Left ventricle myocardium inferior (tissue), 1 donor: ENCODE measurements around the gene PSMA3. TPM values are rescaled to one million over a fixed set of nuclear protein-coding genes. Genes with fewer than 3 reads are reported as not detected.

Source experiments
- DNase-seq: peaks from one replicate; pipeline ENCODE4 v3.0.0-alpha.2; 2020
- H3K27ac ChIP-seq: fragments of 200-600 bp; replicated peaks from 2 replicates; pipeline ENCODE4 v1.8.0; 2021
- H3K27me3 ChIP-seq: fragments of 200-600 bp; 2 replicates; pipeline ENCODE4 v1.8.0; 2021; ENCODE audit warnings: low read depth
- H3K36me3 ChIP-seq: fragments of 200-600 bp; 2 replicates; pipeline ENCODE4 v1.8.0; 2021
- H3K4me1 ChIP-seq: fragments of 200-600 bp; 2 replicates; pipeline ENCODE4 v1.8.0; 2021
- H3K4me3 ChIP-seq: fragments of 200-600 bp; 2 replicates; pipeline ENCODE4 v1.8.0; 2021; ENCODE audit warnings: mild to moderate bottlenecking, moderate library complexity
- H3K9me3 ChIP-seq: fragments of 200-600 bp; replicated peaks from 2 replicates; pipeline ENCODE4 v1.8.0; 2021
- intact Hi-C: fragments of 100-400 bp; cut with micrococcal nuclease; formaldehyde crosslinking; loops from one replicate; pipeline ENCODE4 v1.11.0; 2022
- total RNA-seq: library from RNA; stranded (reverse); fragmentation: NEBNext Ultra II Directional; extraction: Animal tissue kit (Norgen Biotek cat#: 25700); gene quantifications from one replicate; pipeline ENCODE4 v1.2.1, GENCODE V29; 2021
- TF ChIP-seq, protein P1 (sequence below): fragments of 200-600 bp; IDR thresholded peaks from 2 replicates; pipeline ENCODE4 v1.8.0; 2021; ENCODE audit warnings: antibody characterized with exemption, mild to moderate bottlenecking, borderline replicate concordance
- donor health status: DM: no; HTN: yes; CAD: no; lungs with severe emphysema.

PSMA3 gene
- total RNA-seq, 1 donor from 2014 or later = 161 TPM

DNA sequence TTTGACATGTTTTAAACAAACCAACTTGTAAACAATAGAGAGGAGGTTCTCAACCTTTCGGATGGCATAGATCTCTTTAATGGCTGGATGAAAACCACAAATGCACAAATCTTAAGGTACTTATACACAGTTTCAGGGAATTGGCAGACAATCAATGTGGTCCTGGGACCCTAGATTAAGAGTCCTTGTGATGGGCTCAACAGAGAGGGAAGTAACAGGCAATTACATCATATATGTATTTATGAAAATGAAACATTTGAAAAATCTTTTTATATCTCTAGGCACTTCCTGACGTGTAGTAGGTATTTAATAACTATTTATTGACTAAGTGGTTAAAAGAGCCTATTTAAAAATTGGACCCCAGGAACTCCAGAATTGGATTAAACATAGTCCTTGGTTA is 43.8 kb upstream of the PSMA3 start:
- intact Hi-C loops = loop anchor here (10.0 kb wide), 1 partner anchor 124 kb away; no protein-coding TSS in a partner anchor
- Histone ChIP-seq H3K27me3 (no peaks in the 10 kb centered on the region), H3K4me1 (peaks cover 28% of the 10 kb centered on the region), H3K9me3 (no peaks in the 10 kb centered on the region), H3K4me3 (peak overlapping the region; percentile 94), H3K36me3 (peaks cover 29% of the 10 kb centered on the region), H3K27ac (peak overlapping the region; percentile 96)
- TF ChIP-seq, protein P1, sequence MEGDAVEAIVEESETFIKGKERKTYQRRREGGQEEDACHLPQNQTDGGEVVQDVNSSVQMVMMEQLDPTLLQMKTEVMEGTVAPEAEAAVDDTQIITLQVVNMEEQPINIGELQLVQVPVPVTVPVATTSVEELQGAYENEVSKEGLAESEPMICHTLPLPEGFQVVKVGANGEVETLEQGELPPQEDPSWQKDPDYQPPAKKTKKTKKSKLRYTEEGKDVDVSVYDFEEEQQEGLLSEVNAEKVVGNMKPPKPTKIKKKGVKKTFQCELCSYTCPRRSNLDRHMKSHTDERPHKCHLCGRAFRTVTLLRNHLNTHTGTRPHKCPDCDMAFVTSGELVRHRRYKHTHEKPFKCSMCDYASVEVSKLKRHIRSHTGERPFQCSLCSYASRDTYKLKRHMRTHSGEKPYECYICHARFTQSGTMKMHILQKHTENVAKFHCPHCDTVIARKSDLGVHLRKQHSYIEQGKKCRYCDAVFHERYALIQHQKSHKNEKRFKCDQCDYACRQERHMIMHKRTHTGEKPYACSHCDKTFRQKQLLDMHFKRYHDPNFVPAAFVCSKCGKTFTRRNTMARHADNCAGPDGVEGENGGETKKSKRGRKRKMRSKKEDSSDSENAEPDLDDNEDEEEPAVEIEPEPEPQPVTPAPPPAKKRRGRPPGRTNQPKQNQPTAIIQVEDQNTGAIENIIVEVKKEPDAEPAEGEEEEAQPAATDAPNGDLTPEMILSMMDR = no peak
- DNase-seq = no peak

DNA sequence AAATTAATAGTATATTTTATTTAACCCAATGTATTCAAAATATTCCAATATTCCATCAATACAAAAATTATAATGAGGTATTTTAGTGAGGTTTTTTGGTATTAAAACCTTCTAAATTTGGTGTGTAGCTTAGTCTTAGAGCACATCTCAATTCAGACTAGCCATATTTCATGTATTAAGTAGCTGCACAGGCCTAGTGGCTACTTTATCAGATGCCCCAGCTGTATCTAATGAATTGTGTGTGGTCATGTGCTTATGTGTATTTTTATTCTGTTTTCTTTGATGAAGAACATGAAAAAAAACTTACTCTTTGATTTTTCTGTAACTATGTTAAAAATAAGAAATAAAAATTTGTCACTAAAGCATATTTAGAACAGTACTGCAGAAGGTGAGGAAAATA is 31.5 kb upstream of the PSMA3 start:
- Histone ChIP-seq H3K27ac (no peak overlapping the region), H3K4me3 (no peak overlapping the region), H3K4me1 (no peaks in the 10 kb centered on the region), H3K27me3 (no peaks in the 10 kb centered on the region), H3K36me3 (peaks cover 100% of the 10 kb centered on the region), H3K9me3 (peaks cover 3% of the 10 kb centered on the region)
- intact Hi-C loops = no loop called here
- no peak for DNase-seq
- TF ChIP-seq, protein P1 = no peak

DNA sequence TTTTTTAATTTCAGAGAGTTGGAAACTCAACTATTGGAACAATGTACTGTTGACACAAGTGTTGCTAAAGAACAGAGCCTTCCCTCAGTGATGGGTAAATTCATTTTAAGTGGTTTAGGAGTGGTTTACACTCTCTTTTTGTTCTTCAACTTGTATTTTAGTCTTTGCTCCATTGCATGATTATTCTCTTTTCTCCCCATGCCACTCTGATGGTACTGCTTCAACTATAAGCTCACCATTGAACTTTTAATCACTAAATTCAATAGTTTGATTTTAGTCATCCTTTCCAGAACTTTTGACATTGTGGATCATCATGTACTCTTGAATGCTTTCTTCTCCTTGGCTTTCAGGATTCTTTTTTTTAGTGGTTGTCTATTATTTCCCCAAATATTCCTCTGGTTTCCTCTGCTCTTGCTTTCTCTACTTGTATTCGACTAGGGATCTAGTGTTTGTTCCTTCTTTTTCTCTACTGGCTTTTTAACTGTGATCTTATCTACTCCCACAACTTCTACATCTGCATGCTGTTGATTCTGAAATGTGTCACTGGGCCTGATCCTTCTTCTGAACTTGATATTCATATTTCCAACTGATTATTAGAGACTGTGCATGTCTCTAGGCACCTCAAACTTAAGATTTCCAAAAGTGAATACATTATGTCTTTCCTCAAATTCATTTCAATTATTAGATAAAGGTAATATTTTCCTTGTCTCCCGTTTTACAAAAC is 29.3 kb upstream of the PSMA3 start:
- H3K4me1 ChIP-seq = no peaks in the 10 kb centered on the region
- no peak overlapping the region for H3K4me3 ChIP-seq
- H3K9me3 ChIP-seq = peaks cover 3% of the 10 kb centered on the region
- no peaks in the 10 kb centered on the region for H3K27me3 ChIP-seq
- TF ChIP-seq, protein P1 = no peak
- H3K27ac ChIP-seq = no peak overlapping the region
- intact Hi-C loops = no loop called here
- H3K36me3 ChIP-seq = peaks cover 92% of the 10 kb centered on the region
- no peak for DNase-seq

DNA sequence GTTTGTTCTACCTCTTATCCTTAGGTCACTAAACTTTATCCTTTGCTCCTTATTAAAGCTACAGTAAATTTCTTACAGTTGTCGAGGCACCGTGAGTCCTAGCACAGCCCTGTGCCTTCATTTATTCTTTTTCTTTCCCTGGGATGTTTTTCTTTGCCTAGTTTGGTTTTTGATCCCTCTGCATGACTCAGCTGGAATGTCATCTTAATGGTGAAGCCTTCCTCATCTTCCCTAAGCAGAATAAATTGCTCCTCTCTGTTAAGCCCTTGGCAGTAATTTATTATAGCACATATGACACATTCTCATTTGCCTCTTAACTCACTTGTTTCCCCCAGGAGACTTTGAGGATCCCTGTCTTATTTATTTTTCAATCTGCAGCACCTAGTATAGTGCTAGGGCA is 28.1 kb upstream of the PSMA3 start:
- Histone ChIP-seq H3K9me3 (peaks cover 3% of the 10 kb centered on the region), H3K4me3 (no peak overlapping the region), H3K27ac (no peak overlapping the region), H3K27me3 (no peaks in the 10 kb centered on the region), H3K4me1 (no peaks in the 10 kb centered on the region), H3K36me3 (peaks cover 92% of the 10 kb centered on the region)
- intact Hi-C loops = no loop called here
- DNase-seq = no peak
- TF ChIP-seq, protein P1 = no peak

DNA sequence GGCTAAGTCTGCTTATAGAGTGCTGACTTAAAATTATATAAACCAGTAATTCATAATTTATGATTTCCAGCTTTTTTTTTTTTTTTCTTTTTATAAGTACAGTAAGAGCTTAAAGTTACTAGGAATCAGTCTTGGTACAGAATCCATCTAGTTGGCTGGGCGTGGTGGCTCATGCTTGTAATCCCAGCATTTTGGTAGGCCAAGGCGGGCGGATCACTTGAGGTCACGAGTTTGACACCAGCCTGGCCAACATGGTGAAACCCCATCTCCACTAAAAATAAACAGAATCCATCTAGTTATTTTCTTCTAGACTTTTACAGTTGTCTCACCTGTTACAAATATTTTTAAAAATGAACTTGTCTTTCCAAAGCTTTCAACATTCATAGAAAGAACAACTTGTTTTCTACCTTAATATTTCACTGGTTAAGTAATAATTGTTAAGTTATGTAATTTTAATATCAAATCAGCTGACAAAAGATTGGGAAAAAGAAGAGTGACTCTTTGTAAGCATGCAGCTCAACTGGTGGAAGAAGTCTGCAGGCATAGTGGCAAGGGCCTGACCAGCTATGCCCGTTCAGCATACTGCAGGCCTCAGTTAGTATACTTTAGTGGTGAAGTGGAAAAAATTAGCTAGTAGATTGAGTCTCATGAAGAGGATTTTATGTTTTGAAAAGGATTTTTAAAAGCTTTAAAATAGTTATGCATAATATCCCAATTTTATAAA is 17.4 kb upstream of the PSMA3 start:
- Histone ChIP-seq H3K4me3 (no peak overlapping the region), H3K36me3 (peaks cover 69% of the 10 kb centered on the region), H3K27ac (no peak overlapping the region), H3K27me3 (no peaks in the 10 kb centered on the region), H3K9me3 (no peaks in the 10 kb centered on the region), H3K4me1 (no peaks in the 10 kb centered on the region)
- no peak for DNase-seq
- TF ChIP-seq, protein P1 = no peak
- intact Hi-C loops = no loop called here
